Raji (cell line): ENCODE data around the gene KPNA4.

Experiments
- POLR2A ChIP-seq: IDR thresholded peaks from 2 replicates; pipeline ENCODE4 v1.6.1; 2011; ENCODE audit warnings: low read depth, low read length, control low read depth; ENCODE audit not compliant: insufficient read depth

The KPNA4 gene

DNA sequence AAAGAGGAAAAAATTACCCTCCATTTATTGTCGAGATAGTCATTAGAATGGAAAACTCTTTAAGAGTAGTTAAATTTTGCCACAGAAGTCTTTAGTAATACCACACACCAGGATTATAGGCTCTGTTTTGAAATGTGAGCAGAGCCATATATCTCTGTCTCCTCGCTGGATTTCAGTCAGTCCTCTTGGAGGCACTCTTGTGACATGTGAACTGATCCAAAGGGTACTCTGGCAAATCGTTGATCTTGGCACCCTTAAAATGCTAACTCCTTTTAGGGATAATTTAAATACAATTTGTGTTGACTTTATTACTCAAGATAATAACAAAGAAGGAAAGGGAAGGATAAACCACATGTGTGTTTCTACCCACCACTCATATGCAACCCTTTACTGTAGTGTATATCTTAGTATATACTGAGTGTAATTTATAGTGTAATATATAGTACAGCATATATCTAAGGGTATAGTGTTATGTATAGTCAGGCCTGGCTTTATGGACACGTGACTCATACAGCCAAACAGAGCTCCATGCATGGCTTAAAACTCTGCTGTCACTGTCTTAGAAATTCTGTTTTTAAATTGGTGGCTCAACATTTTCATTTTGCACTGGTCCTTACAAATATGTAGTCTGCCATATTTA lies 12.3 kb upstream of the KPNA4 start:
- TF ChIP-seq POLR2A, result no peak

DNA sequence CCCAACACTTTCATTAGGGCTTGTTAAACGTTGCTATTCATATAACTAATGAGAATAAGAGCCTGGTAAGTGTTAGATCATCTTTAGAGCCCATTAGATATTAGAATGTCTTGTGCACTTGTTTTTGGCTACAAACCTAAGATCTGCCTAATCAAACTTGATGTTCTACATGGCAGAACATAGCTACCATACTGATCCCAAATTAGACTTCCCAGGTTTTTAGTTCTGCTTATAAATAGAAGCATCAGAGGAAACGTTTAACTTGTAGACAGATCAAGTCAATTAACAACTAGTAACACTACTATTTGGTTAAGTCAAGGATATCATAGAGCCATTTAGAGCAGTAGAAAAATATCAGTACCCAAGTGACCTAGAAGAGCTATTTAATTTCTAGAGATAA lies 11.7 kb upstream of the KPNA4 start:
- no peak for TF ChIP-seq POLR2A

DNA sequence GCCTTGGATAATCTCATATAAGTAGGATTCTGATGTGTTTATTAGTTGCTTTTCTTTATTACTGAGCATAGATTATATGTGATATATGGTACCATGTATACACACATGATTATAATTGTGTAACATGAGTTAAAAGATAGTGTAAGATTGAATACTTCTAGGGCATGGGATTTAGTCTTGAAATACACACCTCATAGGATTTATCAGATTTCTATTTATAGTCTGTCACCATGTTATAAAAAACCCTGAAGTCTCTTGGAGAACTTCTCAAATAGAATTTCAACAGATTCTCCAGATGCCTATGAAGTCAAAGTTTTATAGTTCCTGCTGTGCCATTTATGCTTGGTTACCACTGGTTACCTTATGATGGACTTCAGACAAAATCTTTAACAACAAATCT lies 11.2 kb upstream of the KPNA4 start:
- TF ChIP-seq POLR2A, result no peak

DNA sequence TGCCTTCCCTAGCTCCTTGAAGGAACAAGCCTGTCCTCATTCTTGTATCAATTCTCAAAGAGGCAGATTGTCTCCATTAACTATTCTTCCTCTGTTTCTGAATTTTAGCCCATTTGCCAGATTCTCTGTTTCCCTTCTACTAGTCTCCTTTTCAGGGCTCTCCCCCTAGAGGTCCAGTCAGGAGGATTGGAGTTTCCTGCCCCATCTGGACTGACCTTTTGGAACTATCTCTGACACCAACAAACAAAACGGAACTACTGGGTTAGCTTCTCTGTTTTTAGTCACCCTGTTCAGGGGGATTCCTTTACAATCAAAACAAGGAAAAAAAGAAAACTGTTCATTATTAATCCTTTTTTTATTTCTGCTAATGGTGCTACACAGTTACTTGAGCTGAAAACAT lies 10.2 kb upstream of the KPNA4 start:
- no peak for TF ChIP-seq POLR2A

DNA sequence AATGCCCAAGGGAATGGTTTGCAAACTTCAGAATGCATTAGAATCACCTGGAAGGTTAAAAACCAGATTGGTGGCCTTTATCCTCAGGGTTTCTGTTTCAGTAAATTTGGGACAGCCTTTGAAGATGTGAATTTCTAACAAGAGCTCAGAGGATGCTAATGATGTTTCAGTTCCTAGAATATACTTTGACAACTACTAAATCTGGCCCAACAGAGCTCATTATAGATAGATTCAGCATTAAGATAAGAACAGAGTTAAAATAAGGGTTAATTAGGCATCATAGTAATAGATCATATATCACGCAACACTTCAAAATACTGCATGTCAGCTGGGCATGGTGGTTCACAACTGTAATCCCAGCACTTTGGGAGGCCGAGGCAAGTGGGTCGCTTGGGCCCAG lies 9.3 kb upstream of the KPNA4 start:
- no peak for TF ChIP-seq POLR2A

DNA sequence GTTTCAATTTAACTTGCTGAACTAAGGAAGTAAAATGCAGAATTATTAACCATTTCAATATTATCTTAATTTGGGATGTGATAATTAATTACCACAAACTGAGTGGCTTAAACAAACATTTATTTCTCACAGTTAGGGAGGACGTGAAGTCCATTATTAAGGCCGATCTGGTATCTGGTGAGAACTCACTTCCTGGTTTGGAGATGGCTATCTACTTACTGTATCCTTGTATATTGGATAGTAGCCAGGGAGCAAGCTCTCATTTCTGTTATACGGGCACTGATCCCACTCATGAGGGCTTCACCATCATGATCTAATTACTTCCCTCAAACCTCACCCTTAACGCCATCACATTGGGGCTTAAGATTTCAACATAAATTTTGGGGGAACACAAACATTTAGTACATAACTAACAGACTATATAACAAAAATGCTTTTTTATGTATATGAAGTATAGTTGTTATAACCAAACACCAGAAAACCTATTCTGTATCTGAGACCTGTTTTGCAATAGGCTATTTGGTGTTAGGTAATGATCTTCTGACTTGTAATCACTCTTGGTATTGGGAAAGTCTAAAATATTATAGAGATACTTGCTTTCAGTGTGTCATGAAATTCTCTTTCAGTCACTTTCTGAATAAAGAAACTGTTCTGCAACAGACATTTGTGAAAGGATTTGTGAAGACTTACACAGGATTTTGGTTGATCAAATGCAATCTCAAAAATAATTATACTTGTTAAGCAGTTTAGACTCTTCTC lies 4.7 kb upstream of the KPNA4 start:
- no peak for TF ChIP-seq POLR2A

DNA sequence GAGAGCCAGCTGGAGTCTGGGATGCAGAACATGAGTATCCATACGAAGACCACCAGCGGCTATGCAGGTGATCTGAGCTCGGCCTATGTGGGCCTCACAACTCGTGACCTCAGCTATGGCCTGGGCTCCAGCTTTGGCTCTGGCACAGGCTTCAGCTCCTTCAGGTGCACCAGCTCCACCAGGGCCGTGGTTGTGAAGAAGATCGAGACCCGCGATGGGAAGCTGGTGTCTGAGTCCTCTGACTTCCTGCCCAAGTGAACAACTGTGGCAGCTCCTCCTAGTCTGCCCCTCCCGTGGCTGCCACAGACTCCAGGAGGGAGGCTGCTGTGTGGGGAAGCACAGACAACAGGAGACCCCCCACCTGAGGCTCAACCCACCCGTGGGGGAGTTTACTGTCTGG lies 3.6 kb upstream of the KPNA4 start:
- TF ChIP-seq POLR2A, result no peak

DNA sequence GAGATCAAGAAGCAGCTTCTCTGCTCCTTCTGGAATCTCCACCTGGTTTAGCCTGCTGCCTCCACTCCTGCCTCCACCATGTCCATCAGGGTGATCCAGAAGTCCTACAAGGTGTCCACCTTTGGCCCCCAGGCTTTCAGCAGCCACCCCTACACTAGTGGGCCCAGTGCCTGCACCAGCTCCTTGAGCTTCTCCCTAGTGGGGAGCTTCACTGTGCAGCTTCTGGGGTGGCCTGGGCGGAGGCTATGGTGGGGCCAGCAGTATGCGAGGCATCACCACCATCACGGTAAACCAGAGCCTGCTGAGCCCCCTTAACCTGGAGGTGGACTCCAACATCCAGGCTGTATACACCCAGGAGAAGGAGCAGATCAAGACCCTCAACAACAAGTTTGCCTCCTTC lies 2.4 kb upstream of the KPNA4 start:
- TF ChIP-seq POLR2A, result no peak

DNA sequence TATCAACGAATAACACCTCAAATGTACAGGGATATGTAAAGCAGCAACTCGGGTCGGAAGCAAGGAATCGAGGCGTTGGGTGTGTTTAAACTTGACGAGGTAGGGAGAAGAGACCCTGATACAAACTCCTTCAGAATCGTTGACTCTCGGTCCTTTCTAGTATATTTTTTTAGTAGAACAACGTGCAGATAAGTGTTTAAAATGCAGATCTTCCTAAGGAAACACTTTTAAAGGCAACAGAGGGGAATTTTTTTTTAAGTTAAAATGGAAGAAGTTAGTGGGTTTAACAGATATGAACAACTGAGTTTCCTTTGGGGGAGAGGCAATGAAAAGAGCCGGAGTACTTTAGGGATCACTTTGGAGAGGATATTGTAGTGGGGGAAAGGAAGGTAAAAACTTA lies 1.1 kb upstream of the KPNA4 start:
- TF ChIP-seq POLR2A, result no peak

DNA sequence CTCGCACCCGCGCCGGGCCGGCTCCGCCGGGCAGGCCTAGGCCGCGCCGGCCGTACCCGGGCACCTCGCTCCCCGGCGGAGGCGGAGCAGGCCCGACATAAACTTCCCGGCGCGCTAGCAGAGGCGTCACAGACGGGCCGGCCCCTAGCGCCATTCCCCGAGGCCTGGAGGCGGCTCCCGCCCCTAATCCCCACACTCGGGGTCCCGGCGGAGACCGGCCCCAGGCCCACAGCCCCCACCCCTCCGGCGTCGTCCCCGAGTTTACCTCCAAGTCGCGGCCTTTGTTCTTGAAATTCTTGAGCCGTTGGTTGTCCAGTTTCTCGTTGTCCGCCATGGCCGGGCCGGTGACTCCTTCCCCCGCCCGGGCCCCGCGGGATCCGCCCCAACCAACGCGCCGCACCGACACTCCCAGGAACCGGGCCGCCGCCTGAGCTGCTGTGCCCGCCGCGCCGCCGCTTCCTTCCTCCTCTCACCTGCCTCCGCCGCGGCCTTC lies 376 bp downstream of the KPNA4 start:
- no peak for TF ChIP-seq POLR2A

DNA sequence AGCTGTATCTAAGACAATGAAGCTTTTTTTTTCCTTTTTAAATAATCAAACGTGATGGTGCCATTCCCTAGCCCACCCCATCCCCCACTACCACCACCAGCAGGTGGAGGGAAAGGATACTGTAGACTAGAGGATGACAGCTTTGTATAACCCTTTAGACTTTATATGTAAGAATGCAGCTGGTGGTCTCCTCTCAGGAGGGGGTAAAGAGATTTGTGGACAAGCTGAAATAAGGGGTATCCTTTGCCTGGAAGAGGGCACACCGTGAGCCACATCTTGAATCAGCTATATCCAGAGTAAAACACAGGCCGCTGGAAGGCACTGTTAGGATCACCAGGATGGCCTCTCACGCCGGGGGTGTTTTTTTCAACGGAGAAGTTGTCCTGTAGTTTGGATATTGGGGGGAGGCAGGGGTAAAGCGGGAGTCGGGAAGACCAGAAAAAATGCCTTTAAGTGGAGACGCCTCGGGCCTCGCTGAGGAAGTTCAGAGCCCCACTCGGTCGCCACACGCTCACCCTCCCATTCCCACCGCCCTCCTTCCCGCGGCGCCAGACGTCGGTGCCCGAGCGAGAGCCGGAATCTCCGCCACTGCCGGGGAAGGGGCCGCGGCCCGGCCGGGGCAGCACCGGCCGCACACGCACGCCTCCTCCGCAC lies 986 bp downstream of the KPNA4 start:
- peak; percentile 41; the same call in 1 of the 2 replicates for TF ChIP-seq POLR2A

DNA sequence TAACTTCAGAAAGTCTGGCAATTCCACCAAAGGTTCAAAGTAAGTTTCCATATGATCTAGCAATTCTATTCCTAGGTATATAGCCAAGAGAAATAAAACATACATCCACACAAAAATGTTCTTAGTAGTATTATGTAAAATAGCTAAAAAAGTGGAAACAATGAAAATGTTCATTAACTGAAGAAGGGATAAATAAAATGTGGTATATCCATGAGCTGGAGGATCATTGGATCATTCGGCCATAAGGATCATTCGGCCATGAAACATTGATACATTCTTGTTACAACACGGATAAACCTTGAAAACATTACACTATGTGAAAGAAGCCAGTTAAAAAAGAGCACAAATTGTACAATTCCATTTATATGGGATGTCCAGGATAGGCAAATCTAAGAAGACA lies 2.4 kb downstream of the KPNA4 start:
- no peak for TF ChIP-seq POLR2A

DNA sequence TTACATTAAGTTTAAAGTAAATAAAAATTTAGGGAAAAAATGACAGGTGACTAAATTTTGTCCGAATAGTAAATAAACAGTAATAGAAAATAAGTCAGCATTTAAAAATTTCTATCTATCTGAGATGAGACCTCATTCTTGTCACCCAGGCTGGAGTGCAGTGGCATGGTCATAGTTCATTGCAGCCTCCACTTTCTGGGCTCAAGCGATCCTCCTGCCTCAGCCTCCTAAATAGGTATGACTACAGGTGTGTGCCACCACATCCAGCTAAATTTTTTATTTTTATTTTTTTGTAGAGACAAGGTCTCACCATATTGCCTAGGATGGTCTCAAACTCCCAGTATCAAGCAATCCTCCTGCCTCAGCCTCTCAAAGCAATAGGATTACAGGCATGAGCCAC lies 7.8 kb downstream of the KPNA4 start:
- TF ChIP-seq POLR2A, result no peak

DNA sequence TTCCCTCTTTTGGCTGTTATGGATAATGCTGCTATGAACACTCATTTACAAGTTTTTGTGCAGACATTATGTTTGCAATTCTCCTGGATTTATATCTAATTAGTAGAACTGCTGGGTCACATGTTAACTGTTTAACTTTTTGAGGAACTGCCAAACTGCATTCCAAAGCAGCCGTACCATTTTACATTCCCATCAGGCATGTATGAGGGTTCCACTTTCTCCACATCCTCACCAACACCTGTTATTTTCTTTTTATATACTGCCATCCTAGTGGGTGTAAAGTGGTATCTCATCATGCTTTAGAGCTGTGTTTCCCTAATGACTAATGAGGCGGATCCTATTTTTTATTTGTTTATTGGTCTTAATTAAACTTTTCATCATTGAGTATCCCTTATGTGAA lies 9.2 kb downstream of the KPNA4 start:
- no peak for TF ChIP-seq POLR2A

DNA sequence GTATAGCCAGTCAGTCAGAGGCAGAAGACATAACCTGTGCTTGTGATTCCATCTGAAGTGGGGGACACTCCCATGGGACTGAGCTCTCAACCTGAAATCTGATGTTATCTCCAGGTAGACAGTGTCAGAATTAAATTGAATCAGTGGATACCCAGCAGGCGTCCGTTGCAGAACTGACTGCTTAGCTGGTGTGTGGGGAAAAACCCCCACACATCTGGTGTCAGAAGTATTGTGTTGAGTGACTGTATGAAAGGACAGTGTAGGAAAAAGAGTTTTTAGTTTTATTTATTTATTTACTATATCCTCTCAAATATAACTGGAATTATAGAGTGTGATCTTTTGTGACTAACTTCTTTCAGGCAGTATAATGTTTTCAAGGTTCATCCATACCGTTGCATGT lies 10.4 kb downstream of the KPNA4 start:
- TF ChIP-seq POLR2A, result no peak

DNA sequence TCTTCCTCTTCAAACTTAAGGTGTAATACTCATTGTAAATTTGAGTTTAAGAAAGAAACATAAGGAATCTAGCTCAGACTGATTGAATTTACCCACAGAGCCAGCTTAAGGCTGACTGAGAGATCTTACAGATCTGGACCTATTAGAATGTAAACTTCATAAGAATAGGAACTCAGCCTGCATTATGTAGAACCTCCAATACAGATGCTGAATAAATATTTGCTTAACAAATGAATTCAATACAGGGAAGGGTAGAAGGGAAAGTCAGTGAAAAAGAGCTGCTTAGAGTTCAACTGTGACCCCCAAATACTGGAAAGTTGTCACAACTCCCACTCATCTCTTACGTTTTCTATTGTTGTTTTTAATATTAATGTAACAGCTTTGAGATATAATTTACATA lies 11.5 kb downstream of the KPNA4 start:
- no peak for TF ChIP-seq POLR2A
